OCI-LY3 (cell line): ENCODE results near the gene TYROBP.
A peak's percentile ranks its signal among the peaks of the same experiment; 100 is the strongest.

ENCODE experiments used
- H2AFZ ChIP-seq: fragments of 200-600, 300-600 bp; shearing (Covaris generic); 2 replicates; pipeline ENCODE4 v1.6.0; 2014; ENCODE audit warnings: antibody characterized with exemption, low read depth, low read length
- H3K27ac ChIP-seq: fragments of 200-600, 300-600 bp; sonication (generic); 2 replicates; pipeline ENCODE4 v1.5.1; 2014; ENCODE audit warnings: mild to moderate bottlenecking, low read length, moderate library complexity, mixed read lengths
- H3K27me3 ChIP-seq: fragments of 200-600, 300-600 bp; sonication (generic); 2 replicates; pipeline ENCODE4 v1.6.1; 2014; ENCODE audit warnings: low read depth, low read length, mixed read lengths
- H3K36me3 ChIP-seq: fragments of 200-600, 300-600 bp; sonication (generic); replicated peaks from 2 replicates; pipeline ENCODE3; 2014; ENCODE audit warnings: low read depth, low read length, mixed read lengths
- H3K4me1 ChIP-seq: fragments of 300-600, 200-600 bp; sonication (generic); 2 replicates; pipeline ENCODE4 v1.6.1; 2014; ENCODE audit warnings: low read length, mixed read lengths
- H3K4me2 ChIP-seq: fragments of 200-600, 300-600 bp; sonication (generic); 2 replicates; pipeline ENCODE4 v1.6.1; 2014; ENCODE audit warnings: low read length, mixed read lengths
- H3K4me3 ChIP-seq: fragments of 300-600, 200-600 bp; sonication (generic); 2 replicates; pipeline ENCODE4 v1.5.1; 2014; ENCODE audit warnings: antibody characterized with exemption, mild to moderate bottlenecking, low read length, moderate library complexity
- H3K79me2 ChIP-seq: fragments of 300-600, 200-600 bp; shearing (Covaris generic); 2 replicates; pipeline ENCODE4 v1.6.1; 2014; ENCODE audit warnings: mild to moderate bottlenecking, low read length, mixed read lengths
- H3K9ac ChIP-seq: fragments of 300-600, 200-600 bp; shearing (Covaris generic); 2 replicates; pipeline ENCODE4 v1.6.0; 2014; ENCODE audit warnings: mild to moderate bottlenecking, low read length, moderate library complexity
- H3K9me3 ChIP-seq: fragments of 200-600, 300-600 bp; shearing (Covaris generic); 2 replicates; pipeline ENCODE4 v1.6.1; 2014; ENCODE audit warnings: low read length, mixed read lengths; ENCODE audit not compliant: insufficient read depth
- H4K20me1 ChIP-seq: fragments of 200-600, 300-600 bp; sonication (generic); 2 replicates; pipeline ENCODE4 v1.6.1; 2016; ENCODE audit warnings: low read length, mixed read lengths; ENCODE audit not compliant: insufficient read depth
- CTCF ChIP-seq: fragments of 200-600, 300-600 bp; sonication (generic); IDR thresholded peaks from 2 replicates; pipeline ENCODE4 v1.5.1; 2014; ENCODE audit warnings: antibody characterized with exemption, low read length, low read depth
- EZH2phosphoT487 ChIP-seq: fragments of 200-600 bp; shearing (Covaris generic); IDR thresholded peaks from 2 replicates; pipeline ENCODE4 v1.6.1; 2018; ENCODE audit warnings: antibody characterized with exemption, mixed run types, low read depth

TYROBP gene

GRCh38 chr19:35868823-35869326 is 39.2 kb downstream of the TYROBP start:
- 0 out of 2 replicates have a peak, but pooled peaks cover 2% of the 10 kb centered on the region for H3K4me1 ChIP-seq
- no peak overlapping the region for H3K27ac ChIP-seq
- H3K79me2 ChIP-seq: no peaks in the 10 kb centered on the region
- peak overlapping the region; percentile 79 for H3K4me3 ChIP-seq
- peak overlapping the region; percentile 83 for H3K4me2 ChIP-seq
- no peaks in the 10 kb centered on the region for H4K20me1 ChIP-seq
- TF ChIP-seq CTCF (no peak), EZH2phosphoT487 (no peak)
- no peaks in the 10 kb centered on the region for H3K36me3 ChIP-seq
- H3K9ac ChIP-seq: peak overlapping the region; percentile 32; the same call in 1 of the 2 replicates
- H3K27me3 ChIP-seq: no peaks in the 10 kb centered on the region
- H2AFZ ChIP-seq: no peak overlapping the region
- no peaks in the 10 kb centered on the region for H3K9me3 ChIP-seq

DNA sequence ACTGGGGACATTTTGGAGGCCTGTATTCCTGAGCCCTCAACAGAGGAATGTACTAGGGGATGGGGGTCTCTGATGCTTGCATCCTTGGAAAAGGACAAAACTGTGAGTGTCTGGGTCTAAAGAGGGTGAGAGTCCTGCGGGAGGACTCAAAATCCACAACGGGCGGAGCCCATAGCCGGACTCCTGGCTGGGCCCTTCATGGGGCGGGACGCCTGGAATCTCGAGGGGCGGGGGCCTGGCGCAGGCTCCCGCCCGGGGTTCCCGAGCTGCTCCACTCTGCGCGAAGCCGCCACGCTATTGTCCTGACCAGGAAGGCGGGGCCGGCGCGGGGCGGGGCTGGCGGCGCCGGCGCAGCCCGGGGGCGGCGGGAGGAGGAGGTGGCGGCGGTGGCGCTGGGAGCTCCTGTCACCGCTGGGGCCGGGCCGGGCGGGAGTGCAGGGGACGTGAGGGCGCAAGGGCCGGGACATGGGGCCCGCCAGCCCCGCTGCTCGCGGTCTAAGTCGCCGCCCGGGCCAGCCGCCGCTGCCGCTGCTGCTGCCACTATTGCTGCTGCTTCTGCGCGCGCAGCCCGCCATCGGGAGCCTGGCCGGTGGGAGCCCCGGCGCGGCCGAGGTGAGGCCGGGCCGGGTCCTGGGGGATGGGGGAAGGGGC is 39.8 kb downstream of the TYROBP start, which contains the start of gene APLP1:
TSS of gene APLP1 (plus strand) at position 403 of the 651 bp plus-strand sequence. CDS start at position 466, 63 bp downstream.
- Histone ChIP-seq H3K36me3 (no peaks in the 10 kb centered on the region), H3K27me3 (no peaks in the 10 kb centered on the region), H3K4me2 (peak within 1 kb of the TSS; percentile 83), H3K4me1 (0 out of 2 replicates have a peak, but pooled peaks cover 2% of the 10 kb centered on the region), H3K4me3 (peak within 1 kb of the TSS; percentile 79), H3K27ac (no peak within 1 kb of the TSS; the same call in 1 of the 2 replicates), H3K79me2 (no peaks in the 10 kb centered on the region), H2AFZ (no peak within 1 kb of the TSS), H3K9ac (peak within 1 kb of the TSS; percentile 32; the same call in 1 of the 2 replicates), H3K9me3 (no peaks in the 10 kb centered on the region), H4K20me1 (no peaks in the 10 kb centered on the region)
- TF ChIP-seq CTCF (no peak), EZH2phosphoT487 (no peak)

DNA sequence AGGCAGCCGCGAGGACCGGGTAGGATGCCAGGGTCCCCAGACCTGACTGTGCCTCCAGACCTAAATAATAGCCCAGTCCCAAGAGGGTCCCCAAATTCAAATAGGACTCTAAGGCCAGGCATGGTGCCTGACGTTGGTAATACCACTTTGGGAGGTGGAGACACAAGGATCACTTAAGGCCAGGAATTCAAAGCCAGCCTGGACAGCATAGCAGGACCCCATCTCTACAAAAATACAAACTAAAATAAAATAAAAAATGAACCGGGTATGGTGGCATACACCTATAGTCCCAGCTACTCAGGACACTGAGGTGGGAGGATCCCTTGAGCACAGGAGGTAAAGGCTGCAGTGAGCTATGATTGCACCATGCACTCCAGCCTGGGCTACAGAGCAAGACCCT is 45.1 kb downstream of the TYROBP start:
- TF ChIP-seq CTCF (no peak), EZH2phosphoT487 (no peak)
- no peaks in the 10 kb centered on the region; the same call in 1 of the 2 replicates for H3K9me3 ChIP-seq

GRCh38 chr19:35862528-35862927 is 45.6 kb downstream of the TYROBP start:
- H3K27me3 ChIP-seq: no peaks in the 10 kb centered on the region

More for the DNA sequence above, 45.1 kb downstream of the TYROBP start:
- Histone ChIP-seq H3K27ac (no peak overlapping the region), H3K36me3 (peaks cover 3% of the 10 kb centered on the region), H3K9ac (no peak overlapping the region), H3K27me3 (no peaks in the 10 kb centered on the region), H3K4me1 (no peaks in the 10 kb centered on the region), H2AFZ (no peak overlapping the region), H3K4me2 (no peak overlapping the region), H3K4me3 (no peak overlapping the region), H4K20me1 (no peaks in the 10 kb centered on the region), H3K79me2 (no peaks in the 10 kb centered on the region)

More at GRCh38 chr19:35862528-35862927, 45.6 kb downstream of the TYROBP start:
- no peak overlapping the region for H3K4me3 ChIP-seq
- no peak overlapping the region for H2AFZ ChIP-seq
- no peak overlapping the region for H3K4me2 ChIP-seq
- TF ChIP-seq CTCF (no peak), EZH2phosphoT487 (no peak)
- H3K9ac ChIP-seq: no peak overlapping the region
- no peaks in the 10 kb centered on the region for H3K79me2 ChIP-seq
- no peak overlapping the region for H3K27ac ChIP-seq
- H3K36me3 ChIP-seq: peaks cover 3% of the 10 kb centered on the region
- H3K9me3 ChIP-seq: no peaks in the 10 kb centered on the region; the same call in 1 of the 2 replicates
- H3K4me1 ChIP-seq: peaks cover under 1% of the 10 kb centered on the region; the same call in 1 of the 2 replicates
- H4K20me1 ChIP-seq: no peaks in the 10 kb centered on the region
